Pons (tissue), 1 donor: ENCODE measurements around the gene ZC3H10.

Source experiments
- DNase-seq: peaks from one replicate; pipeline ENCODE4 v3.0.0-alpha.2; 2016; ENCODE audit warnings: low spot score

The ZC3H10 gene

DNA sequence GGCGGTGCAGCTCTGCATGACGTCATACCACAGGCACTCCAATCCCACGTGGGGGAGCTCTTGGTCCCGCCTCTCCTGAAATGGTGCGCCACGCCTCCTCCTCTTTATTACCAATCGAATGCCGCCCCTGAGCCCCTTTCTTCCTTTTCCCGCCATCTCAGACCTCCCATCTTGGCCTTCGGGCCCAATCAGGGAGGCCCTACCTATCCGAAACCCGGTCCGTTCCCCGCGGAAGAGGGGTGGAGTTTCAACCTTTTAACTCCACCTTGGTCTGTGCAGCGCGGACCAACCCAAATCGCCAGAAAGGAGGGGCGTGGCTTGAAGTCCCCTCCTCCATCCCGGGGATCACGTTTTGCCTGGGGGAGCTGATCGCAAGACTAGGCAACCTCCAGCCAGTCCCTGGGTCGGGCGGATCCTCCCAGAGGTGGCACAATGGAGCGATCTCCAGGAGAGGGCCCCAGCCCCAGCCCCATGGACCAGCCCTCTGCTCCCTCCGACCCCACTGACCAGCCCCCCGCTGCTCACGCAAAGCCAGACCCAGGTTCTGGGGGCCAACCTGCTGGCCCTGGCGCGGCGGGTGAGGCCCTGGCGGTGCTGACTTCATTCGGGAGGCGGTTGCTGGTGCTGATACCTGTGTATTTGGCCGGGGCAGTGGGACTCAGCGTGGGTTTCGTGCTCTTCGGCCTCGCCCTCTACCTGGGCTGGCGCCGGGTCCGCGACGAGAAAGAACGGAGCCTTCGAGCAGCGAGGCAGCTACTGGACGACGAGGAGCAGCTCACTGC, 10.0 kb downstream of the ZC3H10 start, which contains the start of gene ESYT1:
Gene ESYT1 (plus strand): TSS at position 380 of the 782 bp plus-strand sequence. CDS start 53 bp downstream, at position 433.
- peak; percentile 99 for DNase-seq

DNA sequence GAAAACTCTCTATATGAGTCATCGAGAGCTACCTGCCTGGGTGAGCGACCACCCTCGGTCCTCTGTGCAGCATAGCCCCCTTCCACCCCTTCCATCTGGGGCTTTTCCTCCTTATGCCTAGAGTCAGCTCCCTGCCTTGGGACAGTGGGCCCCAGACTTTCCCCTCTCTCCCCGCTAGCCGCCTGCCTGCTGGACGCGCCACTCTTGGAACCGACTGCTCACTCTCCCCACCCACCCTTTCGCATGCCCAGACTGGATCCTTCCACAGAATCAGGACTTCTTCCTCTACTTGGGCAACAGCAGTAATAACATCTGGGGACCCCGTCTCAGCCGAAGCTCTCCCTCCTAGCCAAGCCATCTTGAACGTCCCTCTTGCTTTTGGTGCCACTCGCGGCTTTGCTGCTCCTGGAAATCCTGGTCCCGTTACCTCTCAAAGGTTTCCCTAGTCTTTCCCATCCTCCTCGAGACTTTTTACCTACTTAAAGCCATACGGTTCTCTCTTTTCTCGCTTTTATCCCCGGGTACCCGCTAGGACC, 10.7 kb downstream of the ZC3H10 start:
- no peak for DNase-seq

DNA sequence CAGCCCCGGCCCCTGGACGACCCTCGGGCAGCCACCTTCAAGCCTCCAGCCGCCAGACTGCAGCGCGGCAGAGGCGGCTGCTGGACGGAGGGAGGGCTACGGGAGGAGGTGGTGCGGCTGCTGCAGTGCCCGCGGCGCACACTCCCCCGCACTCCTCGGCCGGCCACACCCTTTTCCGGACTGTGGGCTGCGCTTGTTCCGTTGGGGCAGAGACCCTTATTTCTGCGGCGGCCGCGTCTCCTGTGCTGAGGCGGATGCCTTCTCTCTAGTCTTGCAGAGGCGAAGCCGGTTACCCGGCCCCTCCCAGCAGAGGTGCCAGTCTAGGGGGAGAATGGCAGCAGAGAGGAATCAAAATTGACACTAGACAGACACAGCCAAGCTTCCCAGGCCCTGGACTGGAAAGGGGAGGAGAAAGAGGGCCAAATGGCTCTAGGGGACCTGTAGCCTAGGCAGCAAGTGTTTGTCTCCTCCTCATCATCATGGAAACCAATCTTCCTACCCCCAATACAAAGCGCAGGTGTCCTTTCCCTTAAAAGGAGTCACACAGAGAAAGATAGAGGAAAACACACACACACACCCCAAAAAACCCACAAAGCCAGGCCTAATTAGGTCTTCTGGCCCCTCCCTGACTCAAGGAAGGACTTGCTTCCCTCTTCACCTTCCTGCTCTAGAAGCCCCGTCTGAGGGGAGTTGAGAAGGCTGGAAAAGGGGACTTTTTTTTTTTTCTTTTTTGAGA, 11.3 kb downstream of the ZC3H10 start:
- DNase-seq = no peak

DNA sequence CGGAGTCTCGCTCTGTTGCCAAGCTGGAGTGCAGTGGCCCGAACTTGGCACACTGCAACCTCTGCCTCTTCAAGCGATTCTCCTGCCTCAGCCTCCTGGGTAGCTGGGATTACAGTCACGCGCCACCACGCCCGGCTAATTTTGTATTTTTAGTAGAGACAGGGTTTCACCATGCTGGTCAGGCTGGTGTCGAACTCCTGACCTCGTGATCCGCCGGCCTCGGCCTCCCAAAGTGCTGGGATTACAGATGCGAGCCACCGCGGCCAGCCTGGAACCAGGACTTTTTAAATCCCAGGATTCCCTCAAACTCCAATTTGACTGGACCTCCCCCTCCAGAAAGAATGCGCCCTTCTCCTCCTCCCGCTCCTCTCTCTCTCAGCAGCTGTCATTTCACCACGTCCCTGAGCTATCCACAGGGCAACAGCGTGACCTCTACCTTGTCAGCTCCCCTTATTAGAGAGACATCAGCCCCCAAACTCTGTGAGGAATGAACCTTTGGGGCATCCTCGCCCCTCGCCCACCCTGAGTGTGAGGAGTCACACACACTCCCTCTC, 12.0 kb downstream of the ZC3H10 start:
- no peak for DNase-seq

DNA sequence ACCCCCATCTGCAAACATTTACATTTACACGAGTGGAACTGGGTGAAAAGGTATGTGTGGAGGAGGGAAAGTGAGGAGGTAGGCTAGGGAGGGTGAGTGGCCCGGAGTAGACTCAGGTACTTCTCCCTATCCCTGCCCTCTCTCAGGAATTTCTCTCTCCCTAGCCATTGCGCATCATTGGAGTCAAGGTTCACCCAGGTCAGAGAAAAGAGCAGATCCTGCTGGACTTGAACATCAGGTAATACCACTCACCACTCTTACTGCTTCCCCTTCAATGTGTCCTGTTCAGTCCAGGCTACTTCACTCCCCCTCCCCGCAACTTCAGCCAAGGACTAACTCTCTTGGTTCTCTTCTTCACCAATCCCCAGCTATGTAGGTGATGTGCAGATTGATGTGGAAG, 12.8 kb downstream of the ZC3H10 start:
- DNase-seq = no peak

DNA sequence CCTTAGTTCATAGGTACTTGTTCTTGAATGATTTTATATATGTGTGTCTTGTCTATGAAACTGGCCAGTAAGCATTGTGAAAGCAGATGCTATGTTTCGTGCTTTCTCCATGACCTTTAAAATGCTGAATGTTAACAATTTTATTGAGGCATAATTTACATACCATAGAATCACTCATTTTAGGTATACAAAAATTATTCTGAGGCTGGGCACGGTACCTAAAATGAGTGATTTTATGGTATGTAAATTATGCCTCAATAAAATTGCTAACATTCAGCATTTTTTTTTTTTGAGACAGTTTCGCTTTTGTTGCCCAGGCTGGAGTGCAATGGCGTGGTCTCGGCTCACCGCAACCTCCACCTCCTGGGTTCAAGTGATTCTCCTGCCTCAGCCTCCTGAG, 16.8 kb downstream of the ZC3H10 start:
- no peak for DNase-seq

DNA sequence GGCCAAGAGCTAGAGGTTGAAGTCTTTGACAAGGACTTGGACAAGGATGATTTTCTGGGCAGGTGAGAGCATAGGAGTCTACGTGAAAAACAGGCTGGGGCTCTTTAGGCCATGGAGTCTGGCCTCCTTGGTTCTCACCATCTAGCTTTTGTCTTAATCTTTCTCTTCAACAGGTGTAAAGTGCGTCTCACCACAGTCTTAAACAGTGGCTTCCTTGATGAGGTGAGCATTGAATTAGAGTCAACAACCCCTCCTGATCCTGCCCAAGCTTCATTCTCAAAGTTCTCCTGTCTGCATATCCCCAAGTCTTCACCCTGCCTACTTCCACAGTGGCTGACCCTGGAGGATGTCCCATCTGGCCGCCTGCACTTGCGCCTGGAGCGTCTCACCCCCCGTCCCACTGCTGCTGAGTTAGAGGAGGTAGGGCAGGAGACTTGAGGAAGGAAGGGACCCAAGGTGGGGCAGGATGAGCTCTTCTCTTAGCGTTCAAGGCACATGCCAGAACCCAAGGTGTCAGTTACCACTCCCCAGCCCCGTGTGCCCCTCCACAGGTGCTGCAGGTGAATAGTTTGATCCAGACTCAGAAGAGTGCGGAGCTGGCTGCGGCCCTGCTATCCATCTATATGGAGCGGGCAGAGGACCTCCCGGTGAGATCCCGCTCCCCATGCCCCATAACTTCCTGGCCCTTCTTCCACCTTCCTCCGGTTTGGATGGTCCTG, 19.9 kb downstream of the ZC3H10 start:
- no peak for DNase-seq

DNA sequence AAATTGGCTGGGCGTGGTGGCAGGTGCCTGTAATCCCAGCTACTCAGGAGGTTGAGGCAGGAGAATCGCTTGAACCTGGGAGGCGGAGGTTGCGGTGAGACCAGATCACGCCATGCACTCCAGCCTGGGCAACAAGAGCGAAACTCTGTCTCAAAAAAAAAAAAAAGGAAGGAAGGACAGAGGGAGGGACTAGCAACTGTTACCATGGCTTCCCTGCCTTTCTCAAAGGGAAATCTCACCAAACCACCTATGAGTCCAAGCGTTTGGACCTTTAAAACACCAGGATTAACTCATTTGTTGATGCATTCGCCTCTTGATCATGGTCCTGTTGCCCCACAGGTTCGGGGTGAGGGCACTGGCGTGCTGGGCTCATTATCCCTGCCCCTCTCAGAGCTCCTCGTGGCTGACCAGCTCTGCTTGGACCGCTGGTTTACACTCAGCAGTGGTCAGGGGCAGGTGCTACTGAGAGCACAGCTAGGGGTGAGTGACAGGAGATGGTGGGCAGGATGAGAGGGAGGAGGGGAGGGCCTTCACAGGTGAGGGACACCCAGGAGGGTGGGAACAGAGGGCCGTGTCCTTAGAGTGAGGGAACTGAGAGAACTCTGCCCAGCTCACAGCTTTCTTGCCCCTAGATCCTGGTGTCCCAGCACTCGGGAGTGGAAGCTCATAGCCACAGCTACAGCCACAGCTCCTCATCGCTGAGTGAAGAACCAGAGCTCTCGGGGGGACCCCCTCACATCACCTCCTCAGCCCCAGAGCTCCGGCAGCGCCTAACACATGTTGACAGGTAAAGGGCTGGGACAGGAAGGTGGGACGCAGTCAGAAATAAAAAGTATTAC, 24.1 kb downstream of the ZC3H10 start:
- DNase-seq = no peak

DNA sequence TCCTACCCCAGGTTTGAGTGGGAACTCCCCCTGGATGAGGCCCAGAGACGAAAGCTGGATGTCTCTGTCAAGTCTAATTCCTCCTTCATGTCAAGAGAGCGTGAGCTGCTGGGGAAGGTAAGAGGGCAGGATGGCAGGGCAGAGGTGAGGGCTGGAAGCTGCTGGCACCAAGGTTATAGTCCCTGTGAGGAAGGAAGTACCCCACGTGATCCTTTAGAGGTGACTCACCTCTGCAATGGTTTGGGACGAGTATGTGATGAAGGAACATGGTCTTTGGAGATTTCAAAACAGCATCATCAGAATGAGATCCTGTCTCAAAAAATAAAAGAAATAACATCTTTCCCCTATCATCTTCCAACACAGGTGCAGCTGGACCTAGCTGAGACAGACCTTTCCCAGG, 25.2 kb downstream of the ZC3H10 start:
- no peak for DNase-seq

DNA sequence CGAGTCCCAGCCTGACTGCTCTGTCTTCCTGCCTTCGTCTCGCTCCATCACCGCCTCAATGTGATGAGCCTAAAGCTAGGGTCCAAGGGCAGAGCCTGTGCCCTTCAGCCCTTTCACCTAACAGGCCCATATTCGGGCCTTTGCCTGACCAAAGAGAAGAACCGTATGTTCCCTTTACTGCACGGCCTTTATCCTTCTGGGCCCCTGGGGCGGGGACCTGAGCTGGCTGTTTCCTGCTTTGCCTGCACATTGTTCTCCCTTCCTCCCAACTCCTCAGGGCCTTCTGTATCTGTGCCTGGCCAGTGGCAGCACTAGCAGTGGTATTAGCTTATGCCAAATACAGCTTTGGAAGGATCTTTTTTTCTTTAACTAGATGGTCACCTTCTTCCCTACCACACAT, 25.8 kb downstream of the ZC3H10 start:
- DNase-seq = no peak

DNA sequence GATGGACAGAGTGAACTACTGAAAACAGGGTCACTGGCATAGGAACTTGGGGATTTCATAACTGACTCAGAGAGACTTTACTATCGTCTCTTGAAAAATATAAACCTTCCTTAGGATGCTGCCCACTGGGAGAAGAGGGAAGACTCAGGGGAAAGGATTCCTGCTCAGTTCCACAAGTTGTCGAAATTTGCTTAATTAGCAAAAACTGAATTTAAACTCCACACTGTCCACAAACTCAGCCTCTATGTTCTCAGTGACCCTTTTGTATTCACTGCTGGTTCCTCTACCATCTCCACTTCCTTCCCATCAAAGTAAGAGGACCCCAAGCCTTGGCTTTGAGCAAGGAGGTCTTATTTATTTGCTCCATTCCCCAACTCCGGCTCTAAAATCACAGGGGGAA, 27.2 kb downstream of the ZC3H10 start:
- DNase-seq = no peak

DNA sequence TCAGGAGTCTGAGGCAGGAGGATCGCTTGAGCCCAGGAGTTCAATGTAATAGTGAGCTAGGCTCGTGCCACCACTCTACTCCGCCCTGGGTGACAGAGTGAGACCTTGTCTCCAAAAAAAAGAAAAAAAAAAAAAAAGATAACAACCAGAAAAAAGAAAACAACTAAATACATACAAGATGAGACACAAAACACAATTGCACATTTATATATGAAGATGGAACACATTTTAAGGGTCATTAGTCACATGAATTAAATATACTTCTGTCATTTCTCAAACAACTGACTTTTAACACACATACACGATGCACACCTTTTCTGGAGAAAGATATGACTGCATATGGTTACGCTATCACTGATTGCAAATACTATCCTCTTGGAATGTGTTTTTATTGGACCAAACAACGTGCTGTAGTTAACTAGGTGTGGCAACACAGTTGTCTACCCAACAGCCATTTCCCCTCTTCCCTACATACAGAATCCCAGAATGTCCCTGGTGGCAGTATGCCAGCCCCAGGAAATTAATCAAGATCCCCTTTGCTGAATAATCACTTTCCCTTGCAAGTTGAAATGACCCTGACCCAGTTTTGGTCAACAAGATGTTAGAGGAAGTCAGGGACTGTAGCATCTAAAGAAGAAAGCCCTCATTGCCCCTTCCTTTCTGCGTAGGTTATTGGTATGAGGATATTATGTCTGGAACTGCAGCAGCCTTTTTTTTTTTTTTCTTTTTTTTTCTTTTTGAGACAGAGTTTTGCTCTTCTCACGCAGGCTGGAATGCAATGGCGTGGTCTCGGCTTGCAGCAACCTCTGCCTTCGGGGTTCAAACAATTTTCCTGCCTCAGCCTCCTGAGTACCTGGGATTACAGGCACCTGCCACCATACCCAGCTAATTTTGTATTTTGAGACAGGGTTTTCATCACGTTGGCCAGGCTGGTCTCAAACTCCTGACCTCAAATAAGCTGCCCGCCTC, 28.7 kb downstream of the ZC3H10 start:
- DNase-seq = no peak

DNA sequence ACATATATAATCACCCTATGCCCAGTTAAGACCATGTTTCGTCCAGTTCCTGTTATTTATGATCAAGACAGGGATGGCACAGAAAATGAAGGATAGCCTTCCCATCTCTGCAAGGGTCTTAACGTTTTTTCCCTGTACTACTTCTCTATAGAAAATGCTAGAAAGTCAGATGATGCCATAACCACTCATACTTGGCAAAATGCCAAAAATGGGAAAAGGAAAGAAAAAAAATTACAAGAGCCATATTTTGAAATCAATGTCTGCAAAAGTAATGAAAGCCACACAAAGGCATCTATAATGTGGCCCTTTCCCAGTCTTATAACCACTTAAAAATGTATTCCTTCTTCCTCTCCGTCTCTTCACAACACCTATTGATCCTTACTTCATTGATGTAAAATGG, 32.5 kb downstream of the ZC3H10 start:
- no peak for DNase-seq

DNA sequence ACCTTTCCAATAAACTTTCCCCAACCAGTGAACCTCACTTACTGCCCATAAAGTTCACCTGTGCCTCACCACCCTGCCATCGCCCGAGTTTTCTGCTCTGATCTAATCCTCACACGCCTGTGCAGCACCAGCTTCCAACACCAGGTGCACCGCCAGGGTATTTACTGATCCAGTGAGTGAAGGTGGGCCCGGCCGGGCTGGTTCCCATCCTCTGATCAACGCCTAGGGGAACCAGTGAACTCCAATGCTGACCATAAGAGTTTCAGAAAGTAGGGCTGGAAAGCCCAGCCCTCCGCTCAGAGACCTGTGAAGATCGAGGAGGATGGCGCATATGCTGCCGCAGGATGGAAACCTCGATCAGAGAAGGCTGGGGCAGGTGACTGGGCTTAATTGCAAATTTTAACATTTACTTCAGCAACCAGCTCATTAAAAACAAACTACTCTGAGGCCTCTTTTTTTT, 33.6 kb downstream of the ZC3H10 start:
- DNase-seq = no peak

DNA sequence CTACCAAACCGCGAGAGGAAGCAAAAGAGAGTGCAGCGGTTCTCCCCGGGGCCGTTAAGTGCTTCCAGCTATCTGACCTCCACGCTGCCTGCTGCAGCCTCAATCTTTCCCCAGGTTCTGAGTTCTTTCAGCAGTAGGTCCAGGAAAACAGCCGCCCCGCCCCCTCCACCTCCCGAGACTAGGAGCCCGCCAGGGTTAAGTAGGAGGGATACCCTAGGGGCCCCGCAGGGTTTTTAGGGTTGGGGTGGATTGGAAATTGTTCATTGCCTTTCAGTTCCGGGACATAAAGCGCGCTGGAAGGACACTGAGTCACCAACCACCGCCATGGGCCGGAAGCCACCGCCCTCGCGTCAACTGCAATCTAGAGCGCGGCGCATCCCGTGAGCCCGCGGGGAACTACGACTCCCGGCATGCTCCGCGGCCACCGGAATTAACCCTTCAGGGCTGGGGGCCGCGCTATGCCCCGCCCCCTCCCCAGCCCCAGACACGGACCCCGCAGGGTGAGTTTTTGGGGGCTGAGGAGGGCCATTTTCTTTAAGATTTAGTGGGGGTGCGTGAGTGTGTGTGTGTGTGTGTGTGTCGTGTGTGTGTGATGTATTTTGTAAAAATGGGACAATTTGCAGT, 34.2 kb downstream of the ZC3H10 start, which contains the start of gene MYL6B:
Gene MYL6B (plus strand): TSS at position 456 of the 624 bp plus-strand sequence. CDS start 1,332 bp downstream, outside the sequence.
- DNase-seq = peak; percentile 82

DNA sequence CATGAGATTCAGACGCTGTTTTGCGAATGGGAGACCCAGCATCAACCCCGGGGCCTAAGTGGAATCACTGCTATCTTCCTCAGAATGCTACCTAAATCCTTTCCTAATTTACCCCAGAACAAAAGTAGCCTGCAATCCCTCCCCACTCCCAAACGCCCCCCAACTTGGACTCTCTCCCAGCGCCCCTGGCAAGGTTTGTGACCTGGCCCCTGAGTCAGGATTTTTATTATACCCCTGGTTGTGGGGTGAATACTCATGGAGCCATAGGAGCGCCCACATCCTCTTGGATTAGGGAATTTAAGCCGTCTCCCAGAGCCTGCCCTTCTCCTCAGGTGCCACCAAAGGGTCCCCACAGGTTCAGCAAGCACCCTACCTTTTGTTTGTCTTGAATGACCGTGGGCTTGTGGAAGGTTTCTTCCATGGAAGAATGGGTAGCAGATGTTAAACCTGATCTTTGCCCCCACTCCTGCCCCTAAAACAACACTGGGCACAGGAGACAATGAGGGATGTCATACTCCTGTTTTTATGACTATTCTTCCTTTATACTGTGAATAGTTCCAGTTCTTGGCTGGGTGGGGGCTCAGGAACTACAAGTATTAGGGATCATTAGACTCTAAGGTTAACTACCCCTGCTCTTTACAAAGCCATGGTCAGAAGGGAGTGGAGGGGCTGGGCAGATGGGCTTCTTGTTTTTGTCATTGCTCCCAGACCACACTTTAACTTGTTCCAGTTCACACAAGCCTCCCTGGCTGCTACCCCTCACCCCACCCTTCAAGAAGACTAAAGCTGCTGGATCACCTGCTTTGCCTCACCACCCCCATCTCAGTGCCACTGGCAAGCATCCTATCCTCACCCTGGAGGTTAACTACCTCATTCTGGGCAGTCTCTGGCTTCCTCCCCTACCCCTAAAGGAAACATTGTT, 35.0 kb downstream of the ZC3H10 start:
- no peak for DNase-seq

DNA sequence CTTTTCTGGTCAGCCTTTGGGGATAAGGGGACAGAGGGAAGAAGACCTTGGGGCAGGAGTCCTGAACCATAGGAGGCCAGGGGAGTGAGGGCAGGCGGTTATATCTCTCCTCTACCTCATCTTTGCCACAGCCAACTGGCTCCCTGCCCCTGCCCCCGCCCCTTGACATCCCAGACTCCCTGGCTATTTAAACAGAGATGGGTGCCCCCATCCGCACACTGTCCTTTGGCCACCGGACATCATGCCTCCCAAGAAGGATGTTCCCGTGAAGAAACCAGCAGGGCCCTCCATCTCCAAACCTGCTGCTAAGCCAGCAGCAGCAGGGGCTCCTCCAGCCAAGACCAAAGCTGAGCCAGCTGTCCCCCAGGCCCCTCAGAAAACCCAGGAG, 35.6 kb downstream of the ZC3H10 start:
- no peak for DNase-seq

DNA sequence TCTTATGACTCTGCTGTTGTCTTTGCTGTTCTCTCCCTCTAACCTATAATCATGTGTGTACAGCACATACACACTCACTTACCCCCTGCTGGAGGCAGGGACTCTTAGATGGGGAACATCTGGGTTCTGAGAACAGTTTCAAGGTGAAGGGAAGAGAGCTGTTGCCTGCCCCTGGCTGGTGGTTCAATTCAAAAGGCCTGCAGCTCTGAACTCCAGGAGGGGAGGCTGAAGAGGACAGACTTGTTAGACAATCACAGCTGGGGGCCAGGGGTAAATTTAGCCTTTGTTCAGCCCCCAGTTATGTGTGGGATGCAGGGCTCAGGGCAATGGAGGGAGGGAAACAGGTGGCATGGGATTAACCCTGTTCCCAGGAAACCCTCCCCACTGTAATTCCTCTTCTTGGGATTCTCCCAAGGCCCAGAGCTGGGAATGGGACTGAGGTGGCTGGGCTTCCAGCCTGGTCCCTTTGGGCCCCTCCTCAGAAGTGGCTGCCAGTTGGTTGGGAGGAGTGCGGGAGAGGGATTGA, 36.2 kb downstream of the ZC3H10 start:
- DNase-seq = no peak
